GM18909 (cell line): ENCODE measurements around the gene FAM110A.
"Not testable (repeated sequence)": the region's sequence is repeated elsewhere in the genome, so short reads cannot be mapped to it uniquely, and the experiment has no call there.

ENCODE experiments used
- ATAC-seq: cut with Tn5 transposase; IDR thresholded peaks from one replicate; pipeline ENCODE4 v1.9.1; 2021; ENCODE audit warnings: mild to moderate bottlenecking; ENCODE audit not compliant: unreplicated experiment, poor library complexity

Gene FAM110A

GRCh38 chr20:822651-823573, 10.6 kb upstream of the FAM110A start:
- no peak for ATAC-seq

- no peak for ATAC-seq
Measured at GRCh38 chr20:823574-823902, 10.0 kb upstream of the FAM110A start.

- no peak for ATAC-seq
Measured at GRCh38 chr20:824490-824889, 9.0 kb upstream of the FAM110A start.

- no peak for ATAC-seq
Measured at GRCh38 chr20:824916-825315, 8.6 kb upstream of the FAM110A start.

- no peak for ATAC-seq
Measured at GRCh38 chr20:825710-826421, 7.6 kb upstream of the FAM110A start.

- ATAC-seq, result no peak
Measured at GRCh38 chr20:826695-827323, 6.7 kb upstream of the FAM110A start.

GRCh38 chr20:827981-828380, 5.5 kb upstream of the FAM110A start:
- ATAC-seq, result not testable (repeated sequence)

GRCh38 chr20:828987-829386, 4.5 kb upstream of the FAM110A start:
- no peak for ATAC-seq

- ATAC-seq, result no peak
Measured at GRCh38 chr20:829551-829950, 4.0 kb upstream of the FAM110A start.

GRCh38 chr20:830011-830521, 3.4 kb upstream of the FAM110A start:
- ATAC-seq, result no peak

GRCh38 chr20:831251-831650, 2.3 kb upstream of the FAM110A start:
- no peak for ATAC-seq

GRCh38 chr20:831956-832355, 1.6 kb upstream of the FAM110A start:
- ATAC-seq, result no peak

GRCh38 chr20:833121-833449, 430 bp upstream of the FAM110A start:
- ATAC-seq, result no peak

- peak; percentile 1 for ATAC-seq
Measured at GRCh38 chr20:834151-834746, 734 bp downstream of the FAM110A start.

GRCh38 chr20:835608-836045, 2.1 kb downstream of the FAM110A start:
- ATAC-seq, result no peak

GRCh38 chr20:836190-836589, 2.7 kb downstream of the FAM110A start:
- no peak for ATAC-seq

- ATAC-seq, result no peak
Measured at GRCh38 chr20:839015-839414, 5.5 kb downstream of the FAM110A start.

GRCh38 chr20:839626-840025, 6.1 kb downstream of the FAM110A start:
- ATAC-seq, result no peak

- ATAC-seq, result no peak
Measured at GRCh38 chr20:840503-840857, 7.0 kb downstream of the FAM110A start.

- no peak for ATAC-seq
Measured at GRCh38 chr20:840858-841567, 7.5 kb downstream of the FAM110A start.
